IPS DF 6.9 (cell line): ENCODE measurements around the gene SLC23A1.
"Not testable (repeated sequence)": the region's sequence is repeated elsewhere in the genome, so short reads cannot be mapped to it uniquely, and the experiment has no call there.

ENCODE experiments used
- DNase-seq: peaks from one replicate; pipeline ENCODE4 v3.0.0-alpha.2; 2013; ENCODE audit warnings: low read depth, low spot score
- H3K27ac ChIP-seq: one replicate; pipeline ENCODE4 v1.5.1; 2013; ENCODE audit warnings: low read length, control low read depth
- H3K27me3 ChIP-seq: 2 replicates; pipeline ENCODE4 v1.6.1; 2013; ENCODE audit warnings: mild to moderate bottlenecking, low read length; ENCODE audit not compliant: control insufficient read depth, insufficient read depth
- H3K36me3 ChIP-seq: 2 replicates; pipeline ENCODE4 v1.6.1; 2013; ENCODE audit warnings: low read length; ENCODE audit not compliant: control insufficient read depth, insufficient read depth
- H3K4me1 ChIP-seq: 2 replicates; pipeline ENCODE4 v1.6.1; 2013; ENCODE audit warnings: low read length; ENCODE audit not compliant: control insufficient read depth, insufficient read depth
- H3K4me3 ChIP-seq: 2 replicates; pipeline ENCODE4 v1.5.1; 2013; ENCODE audit warnings: mild to moderate bottlenecking, low read length
- H3K9me3 ChIP-seq: 2 replicates; pipeline ENCODE4 v1.6.1; 2013; ENCODE audit warnings: low read length, inconsistent platforms; ENCODE audit not compliant: control insufficient read depth, insufficient read depth
- WGBS: extraction: QIAGEN DNeasy Blood & Tissue Kit; methylation state at CpG from one replicate; pipeline ENCODE4 v1.1.7; 2013; ENCODE audit warnings: mixed read lengths, missing lambda C conversion rate; ENCODE audit not compliant: insufficient read length, insufficient coverage; 5-methylcytosine and 5-hydroxymethylcytosine counted together

The SLC23A1 gene

GRCh38 chr5:139415869-139416268, 32.8 kb upstream of the SLC23A1 start:
- Histone ChIP-seq H3K9me3 (no peaks in the 10 kb centered on the region), H3K27ac (no peak overlapping the region), H3K4me3 (no peak overlapping the region), H3K36me3 (peaks cover 3% of the 10 kb centered on the region; the same call in 1 of the 2 replicates), H3K27me3 (no peaks in the 10 kb centered on the region), H3K4me1 (no peaks in the 10 kb centered on the region)
- no peak for DNase-seq

GRCh38 chr5:139415221-139415861, 32.2 kb upstream of the SLC23A1 start:
- Histone ChIP-seq H3K27ac (no peak overlapping the region), H3K36me3 (peaks cover 3% of the 10 kb centered on the region; the same call in 1 of the 2 replicates), H3K9me3 (no peaks in the 10 kb centered on the region), H3K4me1 (no peaks in the 10 kb centered on the region), H3K4me3 (no peak overlapping the region), H3K27me3 (no peaks in the 10 kb centered on the region)
- WGBS, result no CpG with 5 or more reads among the region's 8 CpGs
- no peak for DNase-seq

DNA sequence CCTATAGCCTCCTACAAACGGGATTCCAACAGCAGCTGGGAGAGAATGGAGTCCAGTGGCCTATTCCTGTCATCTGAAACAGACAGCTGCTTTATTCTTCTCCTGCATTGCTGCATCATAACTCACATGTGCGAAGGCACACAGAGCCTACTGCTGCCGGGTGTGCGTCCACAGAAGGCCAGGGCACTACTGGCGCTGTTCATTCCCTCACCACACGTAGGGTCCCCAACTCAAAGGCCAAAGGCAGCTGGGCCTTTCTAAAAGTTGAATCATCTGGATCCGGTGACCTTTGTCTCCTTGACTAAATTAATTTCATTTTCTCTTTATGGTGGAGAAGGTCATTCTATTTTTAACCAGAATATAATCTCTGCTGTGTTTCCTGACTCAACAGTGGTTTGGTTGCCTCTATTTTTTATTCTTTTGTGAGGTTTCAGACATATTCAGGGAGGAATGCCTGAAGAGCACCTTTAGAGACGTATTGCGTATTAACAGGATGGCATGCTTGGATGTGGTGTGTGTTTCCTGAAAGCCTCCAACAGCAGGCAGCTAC, 31.6 kb upstream of the SLC23A1 start:
- no CpG with 5 or more reads among the region's 9 CpGs for WGBS
- Histone ChIP-seq H3K4me3 (no peak overlapping the region), H3K9me3 (no peaks in the 10 kb centered on the region), H3K27me3 (no peaks in the 10 kb centered on the region), H3K36me3 (peaks cover 3% of the 10 kb centered on the region; the same call in 1 of the 2 replicates), H3K4me1 (no peaks in the 10 kb centered on the region), H3K27ac (no peak overlapping the region)
- no peak for DNase-seq

DNA sequence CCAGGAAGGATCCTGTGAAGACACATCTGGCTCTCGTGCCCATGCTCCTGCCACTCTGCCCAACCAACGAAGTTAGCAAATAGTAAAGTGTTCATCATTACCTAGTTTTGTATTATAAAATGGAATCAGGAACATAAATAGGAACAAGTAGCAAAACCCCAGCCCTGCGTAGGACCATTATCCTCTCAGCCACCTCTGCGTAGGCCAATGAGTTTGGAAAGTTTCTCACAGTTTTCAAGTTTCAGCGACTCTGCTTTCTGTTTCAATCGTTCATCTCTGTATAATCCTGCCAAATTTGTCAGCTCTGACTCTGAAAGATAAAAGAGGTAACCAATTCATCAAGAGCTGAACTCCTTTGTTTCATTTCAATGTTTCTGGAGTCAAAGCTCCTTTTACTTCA, 30.9 kb upstream of the SLC23A1 start:
- Histone ChIP-seq H3K4me3 (no peak overlapping the region), H3K36me3 (peaks cover 3% of the 10 kb centered on the region; the same call in 1 of the 2 replicates), H3K27me3 (no peaks in the 10 kb centered on the region), H3K4me1 (no peaks in the 10 kb centered on the region), H3K27ac (no peak overlapping the region), H3K9me3 (no peaks in the 10 kb centered on the region)
- no CpG with 5 or more reads among the region's 6 CpGs for WGBS
- DNase-seq, result no peak

- H3K4me1 ChIP-seq, result no peaks in the 10 kb centered on the region
- H3K4me3 ChIP-seq, result no peak overlapping the region
- H3K27ac ChIP-seq, result no peak overlapping the region
- no peaks in the 10 kb centered on the region for H3K36me3 ChIP-seq
- no CpG with 5 or more reads among the region's 6 CpGs for WGBS
- DNase-seq, result no peak
- H3K9me3 ChIP-seq, result no peaks in the 10 kb centered on the region
- H3K27me3 ChIP-seq, result no peaks in the 10 kb centered on the region
These were observed 30.1 kb upstream of the SLC23A1 start for GRCh38 chr5:139413153-139413552.

DNA sequence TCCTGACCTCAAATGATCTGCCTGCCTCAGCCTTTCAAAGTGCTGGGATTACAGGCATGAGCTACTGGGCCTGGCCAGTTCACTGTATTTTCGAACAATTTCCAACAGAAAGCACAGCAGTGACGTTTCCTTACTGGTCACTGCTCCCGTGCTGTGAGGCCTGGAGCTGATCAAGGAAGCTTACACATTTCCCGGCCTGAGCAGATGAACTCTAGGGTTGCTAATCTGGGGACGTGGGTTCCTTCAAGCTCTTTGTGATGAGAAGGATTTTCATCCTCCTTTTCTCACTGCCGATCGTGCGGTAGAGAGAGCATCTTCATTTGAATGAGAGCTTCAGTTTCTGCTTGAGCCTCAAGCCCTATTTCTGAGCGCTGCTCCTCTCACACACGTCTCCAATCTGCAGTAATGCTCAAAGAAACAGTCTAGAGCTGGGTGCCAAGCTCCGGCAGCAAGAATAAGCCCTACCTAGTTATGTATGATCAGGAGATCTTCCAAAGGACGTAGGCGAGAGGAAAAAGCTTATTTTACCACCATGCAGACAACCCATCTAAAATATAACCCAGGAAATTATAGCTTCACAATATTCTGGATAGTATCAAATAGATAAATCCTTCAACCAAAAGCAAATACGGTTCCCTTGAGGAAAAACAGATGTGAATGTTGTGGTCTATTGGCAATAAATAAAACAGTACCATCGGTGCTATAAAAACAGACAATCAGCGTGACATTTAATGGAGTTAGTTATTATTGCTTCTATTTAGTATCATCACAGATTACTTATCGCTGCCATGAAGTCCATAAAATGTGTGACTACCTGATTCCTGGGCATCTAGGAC, 28.1 kb upstream of the SLC23A1 start:
- no peaks in the 10 kb centered on the region for H3K36me3 ChIP-seq
- DNase-seq, result no peak
- H3K4me3 ChIP-seq, result no peak overlapping the region
- no CpG with 5 or more reads among the region's 17 CpGs for WGBS
- H3K4me1 ChIP-seq, result no peaks in the 10 kb centered on the region
- no peaks in the 10 kb centered on the region for H3K27me3 ChIP-seq
- H3K9me3 ChIP-seq, result no peaks in the 10 kb centered on the region
- H3K27ac ChIP-seq, result no peak overlapping the region

- Histone ChIP-seq H3K27me3 (no peaks in the 10 kb centered on the region), H3K9me3 (no peaks in the 10 kb centered on the region), H3K27ac (no peak overlapping the region), H3K4me1 (no peaks in the 10 kb centered on the region), H3K4me3 (no peak overlapping the region), H3K36me3 (no peaks in the 10 kb centered on the region)
- no peak for DNase-seq
- no CpG with 5 or more reads among the region's 6 CpGs for WGBS
These were observed 27.3 kb upstream of the SLC23A1 start for GRCh38 chr5:139410121-139410992.

DNA sequence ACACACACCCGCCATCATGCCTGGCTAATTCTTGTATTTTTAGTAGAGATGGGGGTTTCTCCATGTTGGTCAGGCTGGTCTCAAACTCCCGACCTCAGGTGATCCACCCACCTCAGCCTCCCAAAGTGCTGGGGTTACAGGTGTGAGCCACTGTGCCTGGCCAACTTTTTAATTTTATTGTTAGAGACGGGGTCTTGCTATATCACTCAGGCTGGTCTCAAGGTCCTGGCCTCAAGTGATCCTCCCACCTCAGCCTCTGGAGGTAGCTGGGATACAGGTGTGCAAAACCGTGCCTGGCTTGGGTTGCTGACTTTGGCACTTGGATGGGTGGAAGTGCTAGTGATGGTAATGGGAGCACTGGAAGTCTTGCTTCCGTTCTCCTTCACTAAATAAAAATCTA, 26.0 kb upstream of the SLC23A1 start:
- not testable (repeated sequence) for H3K27ac ChIP-seq, H3K9me3 ChIP-seq, H3K27me3 ChIP-seq, H3K4me3 ChIP-seq, H3K36me3 ChIP-seq, H3K4me1 ChIP-seq, DNase-seq
- no CpG with 5 or more reads among the region's 5 CpGs for WGBS

GRCh38 chr5:139408191-139408590, 25.1 kb upstream of the SLC23A1 start:
- Histone ChIP-seq H3K27me3 (no peaks in the 10 kb centered on the region), H3K36me3 (no peaks in the 10 kb centered on the region), H3K27ac (no peak overlapping the region), H3K4me1 (peaks cover 3% of the 10 kb centered on the region), H3K4me3 (no peak overlapping the region), H3K9me3 (no peaks in the 10 kb centered on the region)
- no CpG with 5 or more reads among the region's 7 CpGs for WGBS
- DNase-seq, result no peak

- H3K4me3 ChIP-seq, result no peak overlapping the region
- no peaks in the 10 kb centered on the region for H3K27me3 ChIP-seq
- no peaks in the 10 kb centered on the region for H3K36me3 ChIP-seq
- no peak overlapping the region for H3K27ac ChIP-seq
- no peak for DNase-seq
- H3K4me1 ChIP-seq, result peaks cover 3% of the 10 kb centered on the region
- H3K9me3 ChIP-seq, result no peaks in the 10 kb centered on the region
These were observed 24.4 kb upstream of the SLC23A1 start for GRCh38 chr5:139407517-139407916.
